ENCODE measurements around the gene MROH2A. TPM values are rescaled to one million over a fixed set of nuclear protein-coding genes. Genes with fewer than 3 reads are reported as not detected.

Gene MROH2A
- total and polyA plus RNA-seq, 9 of the 15 experiments (the other 6 are each of a cell fraction or from before 2014, with no cell fraction given): 0.03 TPM; not detected in 8

- TF ChIP-seq FOXA3 (CRISPR knock-in tag; conservative IDR thresholded peaks at IDR 0.05 in 1 of 2, IDR thresholded peaks at IDR 0.05 in 1 of 2) (no peak), ATF7 (IDR thresholded peaks at IDR 0.05) (0 out of 2 replicates have a peak, but pooled peaks have one; percentile 30), PHF8 (IDR thresholded peaks at IDR 0.05; ENCODE audit: borderline replicate concordance, low read length) (peak; percentile 86), KDM5B (IDR thresholded peaks at IDR 0.05; ENCODE audit: insufficient replicate concordance, low read depth, low read length) (peak; percentile 52), TSC22D4 (tag; IDR thresholded peaks at IDR 0.05) (no peak), CBX5 (IDR thresholded peaks at IDR 0.05; ENCODE audit: borderline replicate concordance, low read depth) (no peak), NRF1 (conservative IDR thresholded peaks at IDR 0.05 in 1 of 2, IDR thresholded peaks at IDR 0.05 in 1 of 2) (peak; percentile 89 to 90), TBP (optimal IDR thresholded peaks at IDR 0.05; ENCODE audit: low read depth, low read length) (no peak), GABPB1 (CRISPR knock-in tag; IDR thresholded peaks at IDR 0.05) (0 out of 2 replicates have a peak, but pooled peaks have one; percentile 22), ZBTB1 (CRISPR knock-in tag; IDR thresholded peaks at IDR 0.05; ENCODE audit: borderline replicate concordance, low read depth) (no peak), MNT (conservative IDR thresholded peaks at IDR 0.05) (peak in 1 of 2 experiments; percentile 44; a peak in 1 of 4 replicates), PHB (CRISPR knock-in tag; IDR thresholded peaks at IDR 0.05) (no peak), MGA (IDR thresholded peaks at IDR 0.05) (peak; percentile 97), ZFX (CRISPR knock-in tag; IDR thresholded peaks at IDR 0.05) (peak; percentile 76)
Observed at GRCh38 chr2:233867993-233868532, 89.9 kb downstream of the MROH2A start, which contains the start of gene MSL3B (continued).
